OCI-M1 (cell line): ENCODE data around the gene VEPH1.
"Not testable (repeated sequence)": the region's sequence is repeated elsewhere in the genome, so short reads cannot be mapped to it uniquely, and the experiment has no call there.

Experiments used
- DNase-seq: peaks from one replicate; lab custom pipeline; 2025; lab: John Stamatoyannopoulos, UW

The VEPH1 gene

GRCh38 chr3:157387708-157388435, 115.3 kb downstream of the VEPH1 start:
- DNase-seq, result no peak

- DNase-seq, result no peak
These were observed 118.7 kb downstream of the VEPH1 start for GRCh38 chr3:157384491-157384890.

DNA sequence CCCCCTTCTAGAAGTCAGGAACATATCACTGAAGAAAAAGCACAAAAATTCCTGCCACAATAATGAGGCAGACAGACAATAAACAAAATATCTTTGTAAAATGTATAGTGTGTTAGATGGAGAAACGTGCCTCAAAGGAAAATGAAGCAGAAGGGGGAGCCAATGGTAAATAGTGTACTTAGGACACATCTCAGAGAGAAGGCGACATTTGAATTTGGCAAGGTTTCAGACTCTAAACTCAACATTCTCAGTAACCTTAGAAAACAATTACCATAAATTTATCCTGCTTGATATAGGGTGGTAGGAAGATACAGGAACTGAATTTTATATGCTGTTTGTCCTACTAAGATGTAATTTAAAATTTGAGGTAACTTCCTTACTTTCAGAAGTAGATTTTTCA, 119.2 kb downstream of the VEPH1 start:
- no peak for DNase-seq

DNA sequence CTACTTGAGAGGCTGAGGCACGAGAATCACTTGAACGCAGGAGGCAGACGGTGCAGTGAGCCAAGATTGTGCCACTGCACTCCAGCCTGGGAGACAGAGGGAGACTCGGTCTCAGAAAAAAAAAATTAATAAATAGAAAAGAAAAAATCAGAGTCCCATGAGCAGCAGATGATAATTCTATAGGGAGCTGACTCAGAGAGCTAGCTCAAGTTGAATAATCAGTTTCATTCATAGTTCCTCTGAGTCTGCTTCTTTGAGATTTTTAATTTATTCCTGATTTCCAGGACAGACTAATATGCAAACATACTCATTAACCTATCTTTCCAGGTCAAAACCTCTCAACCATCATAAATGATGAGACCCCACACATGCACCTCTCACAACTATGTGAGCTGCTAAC, 121.6 kb downstream of the VEPH1 start:
- no peak for DNase-seq

GRCh38 chr3:157379525-157380140, 123.6 kb downstream of the VEPH1 start:
- DNase-seq, result no peak

DNA sequence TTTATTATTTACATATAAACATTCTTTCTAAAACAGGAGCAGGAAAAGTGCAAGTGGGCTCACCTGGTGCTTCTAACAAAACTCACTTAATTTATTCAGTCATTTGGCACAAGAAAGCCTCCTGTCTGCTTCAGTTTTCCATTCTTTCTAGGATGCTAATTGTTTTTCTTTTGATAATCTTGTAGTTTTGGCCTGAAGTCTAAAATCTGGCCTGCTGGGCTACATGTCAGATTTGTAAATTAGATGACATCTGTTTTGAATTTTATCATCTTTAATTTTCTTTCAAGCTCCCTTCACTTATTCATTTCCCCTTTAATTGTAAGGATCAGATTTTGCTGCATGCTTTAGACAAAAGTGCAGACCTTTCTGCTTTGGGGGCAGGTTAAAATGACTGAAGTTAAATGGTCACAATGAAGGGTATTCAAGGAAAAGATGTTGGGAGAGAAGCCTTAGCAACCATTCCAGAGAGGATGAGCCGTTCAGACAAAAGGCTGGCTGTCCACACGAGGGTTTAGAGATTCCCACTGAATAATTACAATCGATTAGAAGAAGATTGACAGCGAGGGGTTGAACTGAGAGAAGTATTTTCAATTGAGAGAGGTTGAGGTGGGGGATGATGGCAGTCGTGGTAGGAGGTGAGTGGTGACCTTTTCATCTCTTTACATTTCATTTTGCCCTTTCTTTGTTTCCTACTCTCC, 126.5 kb downstream of the VEPH1 start:
- peak; percentile 1 for DNase-seq

GRCh38 chr3:157375342-157375986, 127.8 kb downstream of the VEPH1 start:
- no peak for DNase-seq

DNA sequence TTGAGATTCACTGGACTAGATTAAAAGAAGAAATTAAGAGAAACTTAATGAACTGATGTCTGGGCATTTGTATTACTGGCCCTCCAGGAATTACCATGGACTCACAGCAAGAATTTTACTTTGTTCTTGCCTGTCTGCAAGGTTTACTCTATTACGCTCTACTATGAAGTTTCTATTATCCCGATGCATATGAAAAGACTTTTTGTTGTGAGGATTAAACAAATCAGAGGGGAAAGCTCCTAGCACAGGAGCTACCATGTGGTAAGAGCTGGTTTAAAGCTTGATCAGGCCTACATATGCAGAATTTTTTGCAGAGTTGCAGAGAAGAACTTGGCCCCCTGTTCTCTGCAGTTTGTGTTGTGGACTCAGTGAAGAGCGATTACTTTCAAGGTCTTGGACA, 128.3 kb downstream of the VEPH1 start:
- no peak for DNase-seq

- DNase-seq, result no peak
These were observed 129.4 kb downstream of the VEPH1 start for GRCh38 chr3:157373783-157374182.

GRCh38 chr3:157370867-157371266, 132.3 kb downstream of the VEPH1 start:
- no peak for DNase-seq

DNA sequence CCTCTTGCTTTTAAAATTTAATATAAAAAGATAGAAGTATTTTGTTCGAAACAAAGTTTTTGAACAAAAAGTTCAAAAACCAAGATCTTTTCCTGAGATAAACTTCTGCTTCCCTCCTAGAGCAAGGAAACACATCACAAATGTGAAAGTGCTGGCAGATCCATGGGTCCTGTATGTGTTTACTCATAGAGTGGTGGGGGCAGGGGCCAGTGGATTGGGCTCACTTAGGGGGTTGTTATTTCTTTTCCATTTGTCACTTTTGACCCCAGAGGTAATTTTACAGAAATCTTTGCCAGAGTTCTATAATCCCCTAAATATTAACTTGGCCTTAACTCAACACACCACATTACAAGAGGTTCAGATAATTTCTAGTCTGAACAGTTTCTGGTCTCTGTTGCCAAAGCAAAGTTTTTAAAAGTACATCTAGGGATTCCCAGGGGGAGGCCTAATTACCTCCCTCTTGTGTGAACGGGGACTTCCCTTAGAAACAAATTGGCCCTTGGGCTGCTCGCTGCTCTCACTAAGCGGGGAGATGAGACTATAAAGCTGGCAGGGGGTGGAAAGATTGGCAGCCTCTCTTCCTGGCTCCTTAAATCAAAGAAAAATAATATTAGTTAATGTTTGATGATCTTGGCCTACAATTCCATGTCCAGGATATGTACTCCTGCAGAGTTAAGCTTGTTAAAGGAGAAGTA, 133.3 kb downstream of the VEPH1 start:
- no peak for DNase-seq

- peak; percentile 2 for DNase-seq
These were observed 135.0 kb downstream of the VEPH1 start for GRCh38 chr3:157368171-157368570.

DNA sequence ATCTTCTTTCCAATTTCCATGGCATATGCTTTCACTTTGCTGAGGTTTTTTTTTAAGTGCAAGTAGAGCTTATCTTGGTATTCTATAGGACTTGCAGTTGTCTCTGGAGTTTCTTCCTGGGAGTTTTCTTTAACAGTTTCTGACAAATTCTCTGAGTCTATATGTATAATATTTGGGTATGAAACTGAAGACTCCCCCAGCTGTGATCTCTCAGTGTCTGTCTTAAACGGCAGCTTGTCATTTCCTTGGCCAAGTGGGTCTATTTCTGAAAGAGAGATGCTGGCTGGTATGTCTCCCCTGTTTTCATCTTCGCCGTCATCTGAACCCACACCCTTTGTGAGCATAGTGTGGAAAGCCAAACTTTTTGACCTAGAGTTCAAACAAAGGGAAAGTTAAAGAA, 139.8 kb downstream of the VEPH1 start:
- no peak for DNase-seq

GRCh38 chr3:157362348-157362747, 140.9 kb downstream of the VEPH1 start:
- no peak for DNase-seq

GRCh38 chr3:157360044-157360443, 143.2 kb downstream of the VEPH1 start:
- no peak for DNase-seq

DNA sequence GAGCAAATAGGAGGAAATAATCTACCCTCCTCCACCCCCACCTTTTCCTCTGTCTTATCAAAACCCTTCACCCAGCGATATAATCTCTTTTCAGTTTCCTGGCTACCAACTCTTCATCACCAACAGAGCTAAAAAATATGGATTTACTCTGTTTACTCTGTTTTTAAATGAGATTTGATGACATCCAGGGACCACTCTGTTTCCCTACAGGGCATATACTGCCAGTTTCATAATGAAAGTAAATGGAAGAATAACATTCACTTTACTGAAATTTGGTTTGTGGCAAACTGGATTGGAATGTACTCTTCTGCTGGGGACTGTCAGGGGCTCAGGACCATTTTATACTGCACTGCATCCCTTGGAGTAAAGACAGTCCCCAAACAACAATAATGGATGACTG, 146.7 kb downstream of the VEPH1 start:
- no peak for DNase-seq

DNA sequence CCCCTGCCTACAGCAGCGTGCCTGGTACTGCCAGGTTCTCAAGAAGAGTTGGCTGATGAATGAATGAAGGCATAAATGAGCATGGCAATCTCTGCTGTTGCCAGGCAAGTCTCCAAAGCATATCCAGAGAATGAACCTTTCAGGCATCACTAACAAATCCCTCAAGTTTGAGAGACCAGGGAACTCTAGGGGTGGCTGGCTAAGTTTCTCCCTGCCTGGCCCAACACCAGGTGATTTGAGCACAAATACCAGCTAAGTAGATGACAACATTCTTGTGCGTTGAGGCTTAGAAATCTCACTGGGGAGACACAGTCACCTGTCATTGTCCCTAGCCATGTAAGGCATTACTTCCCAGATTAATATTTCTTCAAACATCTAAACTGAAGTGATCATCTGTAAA, 147.9 kb downstream of the VEPH1 start:
- no peak for DNase-seq

DNA sequence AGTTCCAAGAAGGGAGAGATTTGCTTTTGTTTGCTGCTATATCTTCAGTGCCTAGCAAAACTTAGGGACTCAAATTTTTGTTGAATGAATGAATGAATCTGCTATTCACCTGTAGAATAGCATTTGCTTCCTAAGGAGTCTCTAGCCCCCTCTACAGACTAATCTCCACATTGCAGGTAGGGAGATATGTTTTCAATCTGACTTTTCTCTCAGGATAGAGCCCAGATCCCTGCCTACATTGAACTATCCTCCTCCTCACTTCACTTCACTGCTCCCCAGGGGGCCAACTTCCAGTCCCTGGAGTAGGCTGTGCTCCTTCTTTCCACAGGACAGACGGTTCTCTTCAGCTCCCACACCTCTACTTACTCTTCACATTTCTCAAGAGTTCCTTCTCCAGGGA, 148.5 kb downstream of the VEPH1 start:
- peak; percentile 54 for DNase-seq

GRCh38 chr3:157354254-157354653, 149.0 kb downstream of the VEPH1 start:
- DNase-seq, result peak; percentile 20

GRCh38 chr3:157353652-157354051, 149.6 kb downstream of the VEPH1 start:
- DNase-seq, result no peak

DNA sequence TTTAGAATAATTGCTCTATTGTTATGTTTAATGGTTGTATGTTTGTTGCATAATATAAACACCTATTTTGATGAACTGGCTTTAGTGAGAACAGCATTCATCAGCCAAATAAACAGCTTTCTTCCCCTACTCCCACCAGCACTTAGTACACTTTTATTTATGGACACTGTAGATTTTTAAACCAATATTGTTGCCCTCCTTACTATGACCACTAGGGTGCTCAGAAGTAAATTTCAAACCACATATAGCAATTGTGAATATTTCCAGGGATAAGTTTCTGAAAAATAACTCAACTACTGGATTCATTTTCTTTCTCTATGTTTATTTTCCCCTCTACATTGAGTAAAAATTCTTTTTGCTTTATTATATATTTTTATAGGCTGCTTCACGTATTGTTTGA, 151.2 kb downstream of the VEPH1 start:
- DNase-seq, result no peak

GRCh38 chr3:157350651-157351050, 152.6 kb downstream of the VEPH1 start:
- not testable (repeated sequence) for DNase-seq
